Activated CD8-positive, alpha-beta memory T cell treated with anti-CD3 and anti-CD28 coated beads for 36 hours (primary cell): ENCODE results near the gene EDARADD. TPM values are rescaled to one million over a fixed set of nuclear protein-coding genes. Genes with fewer than 3 reads are reported as not detected.

Experiments
- CTCF ChIA-PET: fragments of 350-600 bp; sonication (Branson Sonifier 250); formaldehyde crosslinking; loops from one replicate; lab custom pipeline; 2021; ENCODE audit warnings: antibody characterized with exemption; lab: Charles Lee
- POLR2A ChIA-PET: fragments of 350-600 bp; sonication (Branson Sonifier 250); formaldehyde crosslinking; loops from one replicate; lab custom pipeline; 2021; ENCODE audit warnings: antibody characterized with exemption; lab: Charles Lee
- total RNA-seq, 2 experiments: library from RNA; stranded (reverse); gene quantifications; one replicate each; pipeline ENCODE4 v1.2.3, GENCODE V29; 2021

EDARADD gene
- total RNA-seq, 2 experiments from 2014 or later = 15.7 to 16.3 TPM

DNA sequence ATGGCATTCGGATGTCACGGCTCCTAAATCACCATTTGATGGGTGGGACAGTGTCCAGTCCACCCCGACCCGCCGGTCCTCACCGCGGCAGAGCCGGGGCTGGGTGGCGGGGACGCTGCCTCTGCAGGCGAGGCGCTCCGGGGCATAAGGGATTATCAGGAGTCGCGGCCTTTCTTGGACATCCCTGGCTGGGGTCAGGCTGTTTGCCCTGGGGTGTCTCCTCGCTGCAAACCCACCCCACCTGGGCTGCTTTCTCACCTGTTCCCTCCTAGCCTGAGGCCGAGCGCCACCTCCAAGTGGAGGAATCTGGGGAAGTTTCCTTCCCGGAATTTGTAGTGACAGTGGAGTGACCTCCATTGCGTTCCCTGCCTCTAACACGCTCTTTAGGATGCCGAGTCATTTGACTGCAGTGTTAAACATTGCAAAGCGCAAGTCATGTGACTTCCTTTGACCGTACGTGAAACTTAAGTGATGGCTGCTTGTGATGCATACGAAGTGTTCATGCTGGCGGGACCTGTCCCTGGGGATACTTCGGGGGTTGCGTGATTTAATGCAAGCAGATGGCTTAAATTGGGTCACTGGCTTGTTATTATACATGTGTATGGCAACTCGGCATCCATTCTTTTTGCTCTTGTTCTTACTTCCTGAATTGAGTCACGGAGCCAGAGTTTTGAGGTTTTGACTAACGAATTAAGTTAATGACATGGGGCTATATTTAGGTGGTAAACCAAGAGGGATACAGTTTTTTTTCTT is 130.2 kb downstream of the EDARADD start:
- ChIA-PET POLR2A (interaction anchor here (1.0 to 1.2 kb wide), 3 partner anchors 10 to 414 kb away, joined by 3 to 6 read pairs (median 4); no protein-coding TSS in a partner anchor), CTCF (interaction anchor here (0.5 to 1.3 kb wide), 2 partner anchors 10 to 32 kb away, joined by 3 read pairs; no protein-coding TSS in a partner anchor)

DNA sequence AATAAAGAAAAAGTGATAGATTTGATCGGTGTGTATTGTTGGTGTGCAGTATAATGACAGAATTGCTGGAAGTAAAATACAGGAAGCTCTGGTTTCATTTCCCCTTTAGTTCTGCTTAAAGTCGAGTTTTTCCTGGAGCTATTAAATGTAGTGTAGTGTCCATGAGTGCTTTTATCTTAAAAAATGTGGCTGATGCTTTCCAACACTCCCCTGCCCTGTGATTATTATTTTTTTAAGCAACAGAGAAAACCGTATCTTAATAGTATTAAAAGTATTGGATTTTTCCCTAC is 130.8 kb downstream of the EDARADD start:
- POLR2A ChIA-PET = interaction anchor here (0.6 to 1.0 kb wide), 3 partner anchors 9 to 16 kb away, joined by 3 to 4 read pairs (median 3); no protein-coding TSS in a partner anchor
- CTCF ChIA-PET = interaction anchor here (1.3 kb wide), 1 partner anchor 9 kb away, joined by 3 read pairs; no protein-coding TSS in a partner anchor

DNA sequence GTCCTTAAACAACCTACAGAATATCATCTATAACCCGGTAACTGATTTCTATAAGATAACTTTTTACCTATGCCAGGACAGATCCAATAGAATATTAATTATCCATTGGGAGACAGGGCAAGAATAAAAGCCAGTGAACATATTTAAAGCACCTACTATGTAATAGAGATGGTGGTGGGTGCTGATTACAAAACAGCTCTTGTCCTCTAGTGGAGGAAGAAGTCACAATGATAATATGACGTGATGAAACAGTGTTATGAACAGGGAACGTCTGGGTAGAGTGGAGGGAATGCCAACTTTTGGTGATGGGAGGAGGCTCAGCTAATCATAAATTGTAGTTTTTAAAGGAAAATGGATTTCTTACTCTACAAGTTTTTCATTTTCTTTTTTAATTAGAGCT is 132.0 kb downstream of the EDARADD start:
- CTCF ChIA-PET = no interaction called here
- POLR2A ChIA-PET = interaction anchor here (0.9 kb wide), 1 partner anchor 10 kb away, joined by 4 read pairs; no protein-coding TSS in a partner anchor

DNA sequence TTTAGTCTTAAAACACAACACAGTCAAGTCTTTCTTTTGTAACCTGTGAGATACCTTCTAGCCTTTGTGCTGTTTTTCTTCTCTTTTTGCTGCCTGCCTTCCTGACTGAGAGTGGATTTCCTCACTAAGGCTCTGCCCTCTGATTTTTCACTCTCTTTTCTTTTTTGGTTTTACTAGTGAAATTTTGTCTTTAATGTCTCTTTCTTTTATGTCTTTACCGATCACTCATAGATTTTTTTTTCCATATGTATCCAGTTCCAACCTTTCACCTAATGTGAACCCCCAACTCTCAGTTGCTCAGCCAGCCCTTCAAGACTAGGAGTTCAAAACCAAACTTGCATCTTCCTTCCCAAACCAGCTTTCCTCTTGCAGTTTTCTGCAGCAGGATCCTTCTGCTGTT is 136.2 kb downstream of the EDARADD start:
- POLR2A ChIA-PET = no interaction called here
- CTCF ChIA-PET = no interaction called here

DNA sequence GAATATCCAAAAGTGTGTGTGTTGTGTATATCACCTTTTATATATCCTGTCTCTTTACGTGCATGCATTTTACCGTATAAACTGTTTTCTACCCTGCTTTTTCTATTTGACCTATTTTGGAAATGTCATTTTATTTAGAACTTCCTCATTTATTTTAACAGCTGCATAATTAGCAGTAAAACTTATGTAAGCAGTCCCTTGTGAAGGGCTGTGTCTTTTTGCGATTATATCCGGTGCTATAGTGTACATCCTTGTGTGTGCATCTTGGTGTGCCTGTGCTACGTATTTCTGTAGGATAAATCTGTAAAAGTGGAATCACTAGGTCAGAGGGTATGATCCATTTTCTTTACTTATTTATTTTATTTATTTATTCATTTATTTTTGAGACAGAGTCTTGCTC is 136.9 kb downstream of the EDARADD start:
- CTCF ChIA-PET = no interaction called here
- POLR2A ChIA-PET = no interaction called here

DNA sequence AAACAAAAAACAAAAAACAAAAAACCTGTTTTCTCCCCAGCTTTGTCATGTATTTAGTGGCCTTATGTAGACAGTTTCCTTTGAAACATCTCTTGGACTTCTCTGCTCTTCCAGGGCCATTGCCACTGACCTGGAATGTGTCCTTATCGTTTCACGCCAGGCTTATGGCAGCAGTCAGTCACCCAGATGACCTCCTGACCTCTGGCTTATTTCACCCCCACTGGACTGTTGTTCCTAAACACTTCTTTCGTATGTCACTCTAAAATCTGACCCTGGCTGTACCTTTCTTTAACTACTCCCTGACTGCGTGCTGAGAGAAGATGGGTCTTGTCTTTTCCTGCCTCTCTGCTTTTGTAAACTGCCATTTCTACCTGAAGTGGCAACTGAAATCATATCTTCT is 138.8 kb downstream of the EDARADD start:
- ChIA-PET CTCF (no interaction called here), POLR2A (no interaction called here)

DNA sequence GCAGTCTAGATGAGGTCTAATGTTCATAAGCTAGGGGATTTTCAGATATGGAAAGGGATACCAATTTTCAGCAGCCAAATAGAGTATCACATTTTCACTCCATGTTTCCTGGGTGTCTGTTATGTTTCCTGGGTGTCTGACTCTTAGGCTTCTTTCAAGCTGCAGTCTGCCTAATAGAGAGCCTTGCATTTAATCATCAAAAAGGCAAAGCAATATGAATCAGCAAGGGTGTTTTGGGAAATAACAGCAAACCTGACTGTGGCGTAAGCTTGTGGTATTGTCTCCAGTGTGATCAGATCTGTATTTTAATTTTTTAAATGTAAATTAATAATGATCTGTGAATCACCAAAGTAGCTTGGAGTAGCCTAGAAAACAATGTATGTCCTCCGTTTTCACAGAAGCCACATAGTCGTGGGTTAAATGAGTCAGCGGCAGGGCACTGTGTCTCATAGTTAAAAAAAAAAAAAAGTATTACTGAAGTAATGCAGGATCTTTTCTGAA is 140.1 kb downstream of the EDARADD start:
- CTCF ChIA-PET = interaction anchor here (0.8 kb wide), 1 partner anchor 9 kb away, joined by 3 read pairs; no protein-coding TSS in a partner anchor

More for the DNA sequence above, 140.1 kb downstream of the EDARADD start:
- POLR2A ChIA-PET = interaction anchor here (0.6 to 1.5 kb wide), 4 partner anchors 9 to 140 kb away, joined by 3 to 6 read pairs (median 3); partner anchors contain the start of genes EDARADD, HEATR1 and LGALS8

Other genes starting within 250 kb of the EDARADD start
- gene ERO1B, start 112.3 kb upstream of the EDARADD start, total RNA-seq = 1 to 10 TPM; 2.3 to 3.0 TPM
- 10 to 100 TPM; 57.2 to 61.1 TPM for gene LGALS8, start 129.7 kb downstream of the EDARADD start, total RNA-seq
- gene HEATR1, start 210.2 kb downstream of the EDARADD start, total RNA-seq = 100 to 1,000 TPM; 106 to 111 TPM